HG02970 (cell line): Measurements from ENCODE around the gene PTBP1.

Experiments used
- ATAC-seq: cut with Tn5 transposase; IDR thresholded peaks from one replicate; pipeline ENCODE4 v1.9.1; 2021; ENCODE audit warnings: mild to moderate bottlenecking, moderate library complexity, moderate number of reproducible peaks; ENCODE audit not compliant: unreplicated experiment, low FRiP score

PTBP1 gene

GRCh38 chr19:772063-772462 lies 25.2 kb upstream of the PTBP1 start:
- ATAC-seq = no peak

GRCh38 chr19:772730-773436 lies 24.4 kb upstream of the PTBP1 start:
- ATAC-seq = no peak

GRCh38 chr19:776549-776948 lies 20.7 kb upstream of the PTBP1 start:
- no peak for ATAC-seq

GRCh38 chr19:778910-779653 lies 18.2 kb upstream of the PTBP1 start:
- ATAC-seq = no peak

GRCh38 chr19:780935-781334 lies 16.3 kb upstream of the PTBP1 start:
- no peak for ATAC-seq

- ATAC-seq = no peak
Observed at GRCh38 chr19:781800-782184, 15.5 kb upstream of the PTBP1 start.

GRCh38 chr19:782185-782877 lies 14.9 kb upstream of the PTBP1 start:
- no peak for ATAC-seq

GRCh38 chr19:782878-783668 lies 14.2 kb upstream of the PTBP1 start:
- ATAC-seq = no peak

GRCh38 chr19:784541-784940 lies 12.7 kb upstream of the PTBP1 start:
- no peak for ATAC-seq

GRCh38 chr19:787536-787935 lies 9.7 kb upstream of the PTBP1 start:
- no peak for ATAC-seq

GRCh38 chr19:788686-788982 lies 8.6 kb upstream of the PTBP1 start:
- ATAC-seq = no peak

- no peak for ATAC-seq
Observed at GRCh38 chr19:788983-789700, 8.1 kb upstream of the PTBP1 start.

GRCh38 chr19:789701-790060 lies 7.6 kb upstream of the PTBP1 start:
- ATAC-seq = no peak

GRCh38 chr19:791007-791566 lies 6.2 kb upstream of the PTBP1 start:
- ATAC-seq = no peak

GRCh38 chr19:791567-792305 lies 5.5 kb upstream of the PTBP1 start:
- ATAC-seq = no peak

GRCh38 chr19:792306-792885 lies 4.9 kb upstream of the PTBP1 start:
- no peak for ATAC-seq

- no peak for ATAC-seq
Observed at GRCh38 chr19:793806-794205, 3.4 kb upstream of the PTBP1 start.

- ATAC-seq = no peak
Observed at GRCh38 chr19:795073-795611, 2.1 kb upstream of the PTBP1 start.
